SK-N-SH treated with all-trans-retinoic acid at 6 μM for 48 hours (cell line): ENCODE results near the gene SNRPE.

ENCODE experiments used
- ATAC-seq: fragments of 200-7000 bp; cut with Tn5 transposase; 3 replicates; pipeline ENCODE4 v1.9.1; 2020; ENCODE audit warnings: mild to moderate bottlenecking, moderate library complexity
- ARNTL ChIP-seq: fragments of 450-650 bp; formaldehyde crosslinking; IDR thresholded peaks from 2 replicates; pipeline ENCODE4 v1.5.0; 2020; ENCODE audit warnings: low read depth, mild to moderate bottlenecking, moderate library complexity, borderline replicate concordance
- BACH2 ChIP-seq: fragments of 250-450 bp; sonication (Bioruptor Pico); IDR thresholded peaks from 2 replicates; pipeline ENCODE4 v1.9.0; 2021; ENCODE audit warnings: mild to moderate bottlenecking, borderline replicate concordance
- CSDC2 ChIP-seq: fragments of 250-450 bp; sonication (Bioruptor Pico); IDR thresholded peaks from 2 replicates; pipeline ENCODE4 v1.5.0; 2020; ENCODE audit warnings: mild to moderate bottlenecking, moderate library complexity
- ESRRG ChIP-seq: fragments of 250-450 bp; sonication (Bioruptor Pico); IDR thresholded peaks from 2 replicates; pipeline ENCODE4 v1.6.1; 2021; ENCODE audit warnings: mild to moderate bottlenecking
- GLIS3 ChIP-seq: fragments of 250-450 bp; sonication (Bioruptor Pico); IDR thresholded peaks from 2 replicates; pipeline ENCODE4 v1.5.0; 2020; ENCODE audit warnings: mild to moderate bottlenecking, moderate library complexity
- ISL1 ChIP-seq: fragments of 250-450 bp; sonication (Bioruptor Pico); IDR thresholded peaks from 2 replicates; pipeline ENCODE4 v2.1.2; 2022; ENCODE audit warnings: mild to moderate bottlenecking, moderate library complexity
- OSR1 ChIP-seq: fragments of 250-450 bp; sonication (Bioruptor Pico); IDR thresholded peaks from 2 replicates; pipeline ENCODE4 v1.8.0; 2022; ENCODE audit warnings: moderate library complexity, mild to moderate bottlenecking, inconsistent platforms
- PPARA ChIP-seq: fragments of 250-450 bp; sonication (Bioruptor Pico); IDR thresholded peaks from 2 replicates; pipeline ENCODE4 v1.5.0; 2020; ENCODE audit warnings: mild to moderate bottlenecking, borderline replicate concordance
- RARB ChIP-seq: fragments of 250-450 bp; sonication (Bioruptor Pico); IDR thresholded peaks from 2 replicates; pipeline ENCODE4 v1.8.0; 2021; ENCODE audit warnings: mild to moderate bottlenecking, moderate library complexity
- SNAI2 ChIP-seq: fragments of 250-450 bp; sonication (Bioruptor Pico); IDR thresholded peaks from 2 replicates; pipeline ENCODE4 v1.5.0; 2020; ENCODE audit warnings: mild to moderate bottlenecking, moderate library complexity
- TCF4 ChIP-seq: fragments of 250-450 bp; sonication (Bioruptor Pico); IDR thresholded peaks from 2 replicates; pipeline ENCODE4 v1.8.0; 2021; ENCODE audit warnings: mild to moderate bottlenecking, moderate library complexity, borderline replicate concordance
- TOX ChIP-seq: fragments of 250-450 bp; sonication (Bioruptor Pico); IDR thresholded peaks from 2 replicates; pipeline ENCODE4 v1.8.0; 2021; ENCODE audit warnings: mild to moderate bottlenecking, moderate library complexity, borderline replicate concordance
- ZC3H10 ChIP-seq: fragments of 250-450 bp; sonication (Bioruptor Pico); IDR thresholded peaks from 2 replicates; pipeline ENCODE4 v1.5.1; 2021; ENCODE audit warnings: mild to moderate bottlenecking, moderate library complexity
- ZFP3 ChIP-seq: fragments of 250-450 bp; sonication (Bioruptor Pico); IDR thresholded peaks from 2 replicates; pipeline ENCODE4 v1.5.0; 2020; ENCODE audit warnings: mild to moderate bottlenecking, moderate library complexity
- ZFP30 ChIP-seq: fragments of 450-650 bp; formaldehyde crosslinking; IDR thresholded peaks from 2 replicates; pipeline ENCODE4 v1.5.0; 2022; ENCODE audit warnings: mild to moderate bottlenecking, moderate library complexity
- ZNF565 ChIP-seq: fragments of 450-650 bp; formaldehyde crosslinking; conservative IDR thresholded peaks from 2 replicates; pipeline ENCODE4 v1.5.0; 2020; ENCODE audit warnings: low read depth, mild to moderate bottlenecking, moderate library complexity
- ZNF70 ChIP-seq: fragments of 450-650 bp; formaldehyde crosslinking; IDR thresholded peaks from 2 replicates; pipeline ENCODE4 v1.5.0; 2020; ENCODE audit warnings: mild to moderate bottlenecking, moderate library complexity
- ZNF8 ChIP-seq: fragments of 450-650 bp; formaldehyde crosslinking; IDR thresholded peaks from 2 replicates; pipeline ENCODE4 v1.5.0; 2020; ENCODE audit warnings: mild to moderate bottlenecking, moderate library complexity
- TF ChIP-seq, protein P1 (sequence below): fragments of 250-450 bp; sonication (Bioruptor Pico); IDR thresholded peaks from 2 replicates; pipeline ENCODE4 v1.5.1; 2020; ENCODE audit warnings: low read depth, mild to moderate bottlenecking, moderate library complexity
- TF ChIP-seq, protein P2 (sequence below): fragments of 250-450 bp; sonication (Bioruptor Pico); IDR thresholded peaks from 2 replicates; pipeline ENCODE4 v1.8.0; 2021; ENCODE audit warnings: low read depth, mild to moderate bottlenecking, moderate library complexity, borderline replicate concordance
- TF ChIP-seq, protein P3 (sequence below): fragments of 250-450 bp; sonication (Bioruptor Pico); IDR thresholded peaks from 2 replicates; pipeline ENCODE4 v1.8.0; 2020; ENCODE audit warnings: mild to moderate bottlenecking, moderate library complexity, borderline replicate concordance
- TF ChIP-seq, protein P4 (sequence below): fragments of 250-450 bp; sonication (Bioruptor Pico); IDR thresholded peaks from 2 replicates; pipeline ENCODE4 v1.5.1; 2021; ENCODE audit warnings: mild to moderate bottlenecking, moderate library complexity

SNRPE gene

DNA sequence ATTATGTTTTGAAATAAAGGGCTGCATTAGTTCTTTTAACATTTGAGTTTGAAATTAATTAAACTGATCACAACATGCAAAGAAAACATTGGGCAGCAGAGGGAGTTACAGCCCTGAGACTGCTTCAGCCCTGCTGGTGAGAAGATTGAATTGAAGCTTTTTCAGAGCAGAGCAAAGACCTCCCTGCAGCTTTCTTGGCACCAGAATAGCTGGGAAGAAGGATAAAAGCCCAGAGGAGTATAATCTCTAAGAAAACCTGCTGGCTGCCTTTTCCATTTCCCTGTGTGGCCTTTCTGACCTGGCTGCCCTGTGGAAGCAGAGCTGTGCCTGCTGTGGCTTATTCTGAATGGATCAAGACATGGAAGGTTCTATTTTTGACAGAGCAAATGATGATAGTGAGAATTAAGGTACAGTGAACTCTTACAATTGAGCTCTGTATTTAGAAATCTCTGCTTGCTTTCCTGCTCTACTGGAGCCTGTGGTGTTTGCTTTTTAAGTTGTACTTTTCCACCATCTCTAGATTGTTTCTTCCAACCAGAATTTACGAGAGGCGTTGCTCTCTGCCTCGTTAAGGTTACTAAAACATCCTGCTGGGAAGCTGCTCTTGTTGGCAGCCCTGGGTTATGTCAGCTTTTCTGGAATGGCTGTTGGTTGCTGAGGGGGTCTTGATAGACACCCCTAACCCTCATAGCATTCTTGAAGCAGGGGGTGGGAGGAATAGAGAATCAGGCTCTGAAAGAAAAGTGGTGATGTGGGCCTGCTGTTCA is 9.9 kb downstream of the SNRPE start:
- ATAC-seq, result peak; percentile 92
- no peak for TF ChIP-seq OSR1 (CRISPR knock-in tag)
- TF ChIP-seq ZNF70 (CRISPR knock-in tag), result no peak
- TF ChIP-seq ISL1 (CRISPR knock-in tag), result no peak
- no peak for TF ChIP-seq CSDC2
- TF ChIP-seq, protein P1, sequence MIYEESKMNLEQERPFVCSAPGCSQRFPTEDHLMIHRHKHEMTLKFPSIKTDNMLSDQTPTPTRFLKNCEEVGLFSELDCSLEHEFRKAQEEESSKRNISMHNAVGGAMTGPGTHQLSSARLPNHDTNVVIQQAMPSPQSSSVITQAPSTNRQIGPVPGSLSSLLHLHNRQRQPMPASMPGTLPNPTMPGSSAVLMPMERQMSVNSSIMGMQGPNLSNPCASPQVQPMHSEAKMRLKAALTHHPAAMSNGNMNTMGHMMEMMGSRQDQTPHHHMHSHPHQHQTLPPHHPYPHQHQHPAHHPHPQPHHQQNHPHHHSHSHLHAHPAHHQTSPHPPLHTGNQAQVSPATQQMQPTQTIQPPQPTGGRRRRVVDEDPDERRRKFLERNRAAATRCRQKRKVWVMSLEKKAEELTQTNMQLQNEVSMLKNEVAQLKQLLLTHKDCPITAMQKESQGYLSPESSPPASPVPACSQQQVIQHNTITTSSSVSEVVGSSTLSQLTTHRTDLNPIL (CRISPR knock-in tag), result no peak
- TF ChIP-seq, protein P2, sequence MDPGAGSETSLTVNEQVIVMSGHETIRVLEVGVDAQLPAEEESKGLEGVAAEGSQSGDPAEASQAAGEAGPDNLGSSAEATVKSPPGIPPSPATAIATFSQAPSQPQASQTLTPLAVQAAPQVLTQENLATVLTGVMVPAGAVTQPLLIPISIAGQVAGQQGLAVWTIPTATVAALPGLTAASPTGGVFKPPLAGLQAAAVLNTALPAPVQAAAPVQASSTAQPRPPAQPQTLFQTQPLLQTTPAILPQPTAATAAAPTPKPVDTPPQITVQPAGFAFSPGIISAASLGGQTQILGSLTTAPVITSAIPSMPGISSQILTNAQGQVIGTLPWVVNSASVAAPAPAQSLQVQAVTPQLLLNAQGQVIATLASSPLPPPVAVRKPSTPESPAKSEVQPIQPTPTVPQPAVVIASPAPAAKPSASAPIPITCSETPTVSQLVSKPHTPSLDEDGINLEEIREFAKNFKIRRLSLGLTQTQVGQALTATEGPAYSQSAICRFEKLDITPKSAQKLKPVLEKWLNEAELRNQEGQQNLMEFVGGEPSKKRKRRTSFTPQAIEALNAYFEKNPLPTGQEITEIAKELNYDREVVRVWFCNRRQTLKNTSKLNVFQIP, result no peak
- no peak for TF ChIP-seq TCF4 (CRISPR knock-in tag)
- no peak for TF ChIP-seq ZNF8 (CRISPR knock-in tag)
- TF ChIP-seq RARB (CRISPR knock-in tag), result no peak
- TF ChIP-seq ZFP30 (CRISPR knock-in tag), result no peak
- TF ChIP-seq ZC3H10 (CRISPR knock-in tag), result no peak
- no peak for TF ChIP-seq SNAI2
- TF ChIP-seq TOX (CRISPR knock-in tag), result no peak
- no peak for TF ChIP-seq GLIS3 (CRISPR knock-in tag)
- no peak for TF ChIP-seq BACH2
- no peak for TF ChIP-seq ZFP3
- TF ChIP-seq ESRRG, result no peak
- TF ChIP-seq, protein P3, sequence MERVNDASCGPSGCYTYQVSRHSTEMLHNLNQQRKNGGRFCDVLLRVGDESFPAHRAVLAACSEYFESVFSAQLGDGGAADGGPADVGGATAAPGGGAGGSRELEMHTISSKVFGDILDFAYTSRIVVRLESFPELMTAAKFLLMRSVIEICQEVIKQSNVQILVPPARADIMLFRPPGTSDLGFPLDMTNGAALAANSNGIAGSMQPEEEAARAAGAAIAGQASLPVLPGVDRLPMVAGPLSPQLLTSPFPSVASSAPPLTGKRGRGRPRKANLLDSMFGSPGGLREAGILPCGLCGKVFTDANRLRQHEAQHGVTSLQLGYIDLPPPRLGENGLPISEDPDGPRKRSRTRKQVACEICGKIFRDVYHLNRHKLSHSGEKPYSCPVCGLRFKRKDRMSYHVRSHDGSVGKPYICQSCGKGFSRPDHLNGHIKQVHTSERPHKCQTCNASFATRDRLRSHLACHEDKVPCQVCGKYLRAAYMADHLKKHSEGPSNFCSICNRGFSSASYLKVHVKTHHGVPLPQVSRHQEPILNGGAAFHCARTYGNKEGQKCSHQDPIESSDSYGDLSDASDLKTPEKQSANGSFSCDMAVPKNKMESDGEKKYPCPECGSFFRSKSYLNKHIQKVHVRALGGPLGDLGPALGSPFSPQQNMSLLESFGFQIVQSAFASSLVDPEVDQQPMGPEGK, result no peak

DNA sequence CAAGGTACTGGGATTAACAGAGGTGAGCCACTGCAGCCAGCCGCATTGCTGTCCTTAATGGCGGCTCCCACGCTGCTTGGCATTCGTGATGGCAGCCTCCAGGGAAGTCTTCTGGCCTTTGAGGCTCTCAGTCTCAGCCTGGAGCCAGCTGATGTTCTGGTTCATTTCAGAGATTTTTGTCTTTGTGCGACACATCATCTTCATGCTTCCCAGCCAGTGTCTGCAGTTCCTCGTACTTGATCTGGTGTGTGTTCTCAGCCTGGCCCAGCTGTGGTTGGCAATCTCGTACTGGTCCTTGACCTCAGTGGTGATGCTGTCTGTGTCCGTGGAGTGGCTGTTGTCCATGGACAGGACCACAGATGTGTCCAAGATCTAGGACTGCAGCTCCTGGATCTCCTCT is 11.7 kb downstream of the SNRPE start:
- no peak for ATAC-seq
- TF ChIP-seq CSDC2 (no peak), RARB (CRISPR knock-in tag) (no peak), ZNF70 (CRISPR knock-in tag) (no peak), ESRRG (no peak)
- TF ChIP-seq, protein P4, sequence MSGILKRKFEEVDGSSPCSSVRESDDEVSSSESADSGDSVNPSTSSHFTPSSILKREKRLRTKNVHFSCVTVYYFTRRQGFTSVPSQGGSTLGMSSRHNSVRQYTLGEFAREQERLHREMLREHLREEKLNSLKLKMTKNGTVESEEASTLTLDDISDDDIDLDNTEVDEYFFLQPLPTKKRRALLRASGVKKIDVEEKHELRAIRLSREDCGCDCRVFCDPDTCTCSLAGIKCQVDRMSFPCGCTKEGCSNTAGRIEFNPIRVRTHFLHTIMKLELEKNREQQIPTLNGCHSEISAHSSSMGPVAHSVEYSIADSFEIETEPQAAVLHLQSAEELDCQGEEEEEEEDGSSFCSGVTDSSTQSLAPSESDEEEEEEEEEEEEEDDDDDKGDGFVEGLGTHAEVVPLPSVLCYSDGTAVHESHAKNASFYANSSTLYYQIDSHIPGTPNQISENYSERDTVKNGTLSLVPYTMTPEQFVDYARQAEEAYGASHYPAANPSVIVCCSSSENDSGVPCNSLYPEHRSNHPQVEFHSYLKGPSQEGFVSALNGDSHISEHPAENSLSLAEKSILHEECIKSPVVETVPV (CRISPR knock-in tag), result no peak
- TF ChIP-seq, protein P1 (CRISPR knock-in tag), result no peak

DNA sequence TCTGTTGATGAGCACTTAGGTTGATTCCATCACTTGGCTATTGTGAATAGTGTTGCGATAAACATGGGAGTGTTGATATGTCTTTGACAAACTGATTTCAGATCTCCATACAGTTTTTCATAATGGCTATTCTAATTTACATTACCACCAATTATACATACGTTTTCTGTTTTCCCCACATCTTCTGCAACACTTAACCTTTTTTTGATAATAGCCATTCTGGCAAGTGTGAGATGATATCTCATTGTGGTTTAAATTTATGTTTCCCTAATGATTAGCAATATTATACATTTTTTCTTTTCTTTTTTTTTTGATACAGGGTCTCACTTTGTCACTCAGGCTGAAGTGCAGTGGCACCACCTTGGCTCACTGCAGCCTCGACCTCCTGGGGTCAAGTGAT is 17.0 kb downstream of the SNRPE start:
- ATAC-seq, result no peak
- no peak for TF ChIP-seq PPARA (CRISPR knock-in tag)
- TF ChIP-seq TCF4 (CRISPR knock-in tag), result no peak
- TF ChIP-seq BACH2, result no peak
- TF ChIP-seq ISL1 (CRISPR knock-in tag), result no peak
- TF ChIP-seq RARB (CRISPR knock-in tag), result no peak
- TF ChIP-seq, all 23 proteins: peak for 0

DNA sequence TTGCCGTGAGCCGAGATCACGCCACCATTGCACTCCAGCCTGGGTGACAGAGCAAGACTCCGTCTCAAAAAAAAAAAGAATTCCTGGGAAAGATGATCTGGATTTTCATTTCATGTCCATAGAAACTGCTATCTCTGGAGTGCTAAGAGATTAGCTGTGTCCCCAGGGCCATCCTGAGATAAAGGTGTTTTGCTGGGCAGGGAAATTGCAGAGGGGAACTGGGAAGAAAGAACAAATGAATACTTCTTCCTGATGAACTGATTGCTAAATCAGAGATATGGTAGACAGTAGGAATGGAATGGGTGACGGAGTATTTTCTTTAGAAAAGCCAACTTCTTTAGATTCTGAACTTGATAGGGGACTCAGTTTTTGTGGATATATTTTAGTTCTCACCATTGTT is 19.2 kb downstream of the SNRPE start:
- TF ChIP-seq RARB (CRISPR knock-in tag), result no peak
- TF ChIP-seq, protein P4 (CRISPR knock-in tag), result no peak
- TF ChIP-seq ISL1 (CRISPR knock-in tag), result no peak
- TF ChIP-seq ESRRG, result no peak
- TF ChIP-seq ARNTL (CRISPR knock-in tag), result no peak
- TF ChIP-seq ZC3H10 (CRISPR knock-in tag), result no peak
- no peak for TF ChIP-seq GLIS3 (CRISPR knock-in tag)
- TF ChIP-seq ZNF565 (CRISPR knock-in tag), result no peak
- TF ChIP-seq, protein P2, result no peak
- no peak for TF ChIP-seq ZFP3
- TF ChIP-seq OSR1 (CRISPR knock-in tag), result no peak
- no peak for ATAC-seq
